AG04449 (cell line): ENCODE results near the gene DNM3.

ENCODE experiments used
- CTCF ChIA-PET: fragments of 350-600 bp; formaldehyde crosslinking; extraction: SDS; loops from one replicate; lab custom pipeline; 2021; ENCODE audit warnings: antibody characterized with exemption; lab: Yijun Ruan, JAX
- POLR2A ChIA-PET: fragments of 400-600, 350-600 bp; formaldehyde crosslinking; extraction: SDS; loops from one replicate; lab custom pipeline; 2020; ENCODE audit warnings: antibody characterized with exemption, inconsistent platforms; lab: Yijun Ruan, JAX
- DNase-seq: peaks from one replicate; pipeline ENCODE4 v3.0.0-alpha.2; 2010; ENCODE audit warnings: low read depth, low spot score
- H3K4me3 ChIP-seq: 2 replicates; pipeline ENCODE4 v1.5.1; 2011; ENCODE audit warnings: low read depth, mild to moderate bottlenecking, control low read depth, low read length
- TF ChIP-seq, protein P1 (sequence below): IDR thresholded peaks from one replicate; pipeline ENCODE4 v1.5.1; 2011; ENCODE audit warnings: mild to moderate bottlenecking, moderate library complexity, low read length, control low read depth, inconsistent platforms; ENCODE audit not compliant: insufficient read depth; ENCODE audit errors: missing control alignments

Gene DNM3

DNA sequence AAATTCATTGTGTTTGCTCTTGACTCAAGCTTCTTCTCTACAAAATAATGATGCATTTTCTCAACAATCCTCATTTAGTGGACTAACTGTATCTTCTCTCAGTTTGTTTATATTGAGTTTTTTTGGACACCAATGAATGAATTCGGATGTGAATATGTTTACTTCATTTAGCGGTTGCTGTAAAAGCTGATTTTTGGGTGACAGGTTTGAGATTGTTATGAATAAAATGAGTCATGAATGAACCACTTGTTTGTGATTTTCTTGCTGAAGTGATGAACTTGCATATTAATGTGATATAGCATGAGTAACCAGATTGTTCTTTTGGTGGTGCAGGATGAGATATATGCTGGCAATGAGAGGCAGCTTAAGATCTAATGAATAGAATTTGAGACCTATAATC, 3.1 kb downstream of the DNM3 start:
- CTCF ChIA-PET, result no interaction called here
- TF ChIP-seq, protein P1, sequence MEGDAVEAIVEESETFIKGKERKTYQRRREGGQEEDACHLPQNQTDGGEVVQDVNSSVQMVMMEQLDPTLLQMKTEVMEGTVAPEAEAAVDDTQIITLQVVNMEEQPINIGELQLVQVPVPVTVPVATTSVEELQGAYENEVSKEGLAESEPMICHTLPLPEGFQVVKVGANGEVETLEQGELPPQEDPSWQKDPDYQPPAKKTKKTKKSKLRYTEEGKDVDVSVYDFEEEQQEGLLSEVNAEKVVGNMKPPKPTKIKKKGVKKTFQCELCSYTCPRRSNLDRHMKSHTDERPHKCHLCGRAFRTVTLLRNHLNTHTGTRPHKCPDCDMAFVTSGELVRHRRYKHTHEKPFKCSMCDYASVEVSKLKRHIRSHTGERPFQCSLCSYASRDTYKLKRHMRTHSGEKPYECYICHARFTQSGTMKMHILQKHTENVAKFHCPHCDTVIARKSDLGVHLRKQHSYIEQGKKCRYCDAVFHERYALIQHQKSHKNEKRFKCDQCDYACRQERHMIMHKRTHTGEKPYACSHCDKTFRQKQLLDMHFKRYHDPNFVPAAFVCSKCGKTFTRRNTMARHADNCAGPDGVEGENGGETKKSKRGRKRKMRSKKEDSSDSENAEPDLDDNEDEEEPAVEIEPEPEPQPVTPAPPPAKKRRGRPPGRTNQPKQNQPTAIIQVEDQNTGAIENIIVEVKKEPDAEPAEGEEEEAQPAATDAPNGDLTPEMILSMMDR, result no peak
- DNase-seq, result no peak
- POLR2A ChIA-PET, result no interaction called here
- no peak overlapping the region for H3K4me3 ChIP-seq

DNA sequence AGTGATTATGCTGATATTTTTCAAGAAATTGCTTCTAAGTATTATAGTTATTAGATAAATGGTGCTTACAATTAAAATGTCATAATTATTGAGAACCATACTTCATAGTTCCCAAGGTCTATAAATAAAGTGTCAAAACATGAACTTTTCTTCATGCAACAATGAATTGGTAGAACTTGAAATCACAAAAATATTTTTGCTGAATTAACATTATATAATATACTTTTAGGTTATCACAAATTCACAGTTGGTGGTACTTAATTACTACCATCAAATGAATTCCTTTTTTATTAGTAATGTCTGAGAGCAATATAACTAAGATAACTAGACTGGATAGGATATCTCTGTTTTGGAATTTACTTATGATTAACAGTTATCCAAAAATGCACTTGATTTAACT, 4.7 kb downstream of the DNM3 start:
- TF ChIP-seq, protein P1, result no peak
- no peak overlapping the region for H3K4me3 ChIP-seq
- ChIA-PET POLR2A (no interaction called here), CTCF (no interaction called here)
- no peak for DNase-seq

DNA sequence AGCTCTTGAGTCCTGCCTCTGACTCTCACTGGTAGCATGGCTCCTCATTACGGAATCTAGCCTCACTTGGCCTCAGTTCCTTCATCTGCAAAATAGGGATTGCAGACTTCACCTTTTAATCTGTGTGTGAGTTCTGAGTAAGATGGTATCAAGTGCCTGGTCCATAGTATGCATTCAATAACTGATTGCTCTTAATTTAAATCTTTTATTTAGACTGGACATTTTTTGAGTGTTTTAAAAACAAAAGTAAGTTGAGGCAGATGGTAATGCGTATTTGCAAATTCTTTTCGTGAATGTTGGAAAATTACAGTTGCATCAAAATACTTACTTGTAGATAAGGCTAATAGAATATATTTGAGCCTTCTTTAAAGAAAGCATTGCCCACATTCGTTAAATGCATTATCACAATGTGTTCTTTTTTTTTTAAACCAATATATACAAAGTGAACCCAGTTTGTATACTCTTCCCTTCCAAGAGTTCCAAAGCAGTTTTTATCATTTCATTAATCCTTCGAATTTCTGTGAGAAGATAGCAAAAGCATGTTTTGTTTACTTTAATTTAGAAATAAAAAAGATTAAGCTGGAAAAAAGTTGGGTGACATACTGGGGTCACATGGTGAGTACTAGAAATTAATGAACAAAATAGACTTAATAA, 8.1 kb downstream of the DNM3 start:
- no peak for DNase-seq
- ChIA-PET POLR2A (no interaction called here), CTCF (interaction anchor here (0.8 to 1.7 kb wide), 2 partner anchors 47 to 136 kb away, joined by 3 to 5 read pairs; no protein-coding TSS in a partner anchor)
- H3K4me3 ChIP-seq, result no peak overlapping the region
- TF ChIP-seq, protein P1, result no peak

DNA sequence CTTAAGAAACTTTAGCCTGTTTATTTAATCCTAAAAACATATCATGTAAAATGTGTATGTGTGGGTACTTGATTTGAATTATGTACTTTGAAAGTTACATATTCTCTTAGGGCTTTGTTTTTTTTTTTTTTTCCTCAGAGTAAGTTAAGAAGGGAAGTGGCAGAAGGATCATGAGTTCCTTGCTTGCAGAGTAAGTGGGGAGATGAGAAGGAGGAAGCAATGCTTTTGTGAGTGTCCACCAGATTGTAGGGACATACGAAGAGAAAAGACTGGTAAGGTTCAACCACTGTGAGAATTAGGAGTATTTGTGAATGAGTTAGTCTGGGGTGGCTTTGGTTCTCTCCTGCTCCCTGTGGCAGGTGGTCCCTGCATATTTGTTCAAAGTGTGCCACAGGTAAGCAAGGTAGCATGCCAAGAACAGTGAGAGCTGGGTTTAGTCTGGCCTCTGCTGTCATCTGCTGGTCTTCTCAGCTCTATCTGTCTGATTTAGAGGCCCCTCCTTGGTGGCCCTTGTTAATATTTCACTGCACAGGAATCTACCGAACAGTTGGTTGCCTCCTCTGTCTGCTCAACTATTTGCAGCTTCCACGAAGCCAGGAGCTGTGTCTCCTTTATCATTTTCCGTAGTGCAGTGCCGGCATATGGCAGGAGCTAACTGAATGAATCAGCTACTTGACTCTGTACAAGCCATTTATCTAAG, 9.5 kb downstream of the DNM3 start:
- TF ChIP-seq, protein P1, result no peak
- no peak overlapping the region for H3K4me3 ChIP-seq
- POLR2A ChIA-PET, result no interaction called here
- no peak for DNase-seq
- CTCF ChIA-PET, result no interaction called here

DNA sequence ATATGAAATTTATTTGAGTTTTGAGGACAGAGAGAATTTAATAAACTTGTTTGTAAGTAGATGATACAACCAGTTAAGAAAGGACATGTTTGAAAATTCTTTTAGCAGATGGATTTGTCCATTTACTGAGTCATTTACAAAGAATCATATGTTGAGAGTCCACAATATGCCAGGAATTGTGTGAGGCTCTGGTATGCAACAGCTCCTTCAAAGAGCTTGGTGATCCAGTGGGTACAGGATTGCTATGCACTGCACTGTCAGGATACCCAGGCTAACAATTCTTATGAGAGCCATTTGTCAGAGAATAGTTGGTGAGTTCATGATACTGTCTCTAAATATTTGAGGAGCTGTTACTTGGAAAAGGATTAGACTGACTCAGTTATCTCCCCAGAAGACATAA, 11.0 kb downstream of the DNM3 start:
- TF ChIP-seq, protein P1, result no peak
- no peak overlapping the region for H3K4me3 ChIP-seq
- ChIA-PET POLR2A (no interaction called here), CTCF (interaction anchor here (0.9 to 1.4 kb wide), 2 partner anchors 51 to 207 kb away, joined by 4 read pairs; no protein-coding TSS in a partner anchor)
- peak; percentile 21 for DNase-seq

DNA sequence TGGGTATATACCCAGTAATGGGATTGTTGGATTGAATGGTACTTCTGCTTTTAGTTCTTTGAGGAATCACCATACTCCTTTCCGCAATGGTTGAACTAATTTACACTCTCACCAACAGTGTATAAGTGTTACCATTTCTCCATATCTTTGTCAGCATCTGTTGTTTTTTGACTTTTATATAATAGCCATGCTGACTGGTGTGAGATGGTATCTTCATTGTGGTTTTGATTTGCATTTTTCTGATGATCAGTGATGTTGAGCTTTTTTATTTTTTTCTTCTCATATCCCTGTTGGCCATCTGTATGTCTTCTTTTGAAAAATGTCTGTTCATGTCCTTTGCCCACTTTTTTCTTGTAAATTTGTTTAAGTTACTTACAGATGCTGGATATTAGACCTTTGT, 14.1 kb downstream of the DNM3 start:
- no peak for DNase-seq
- ChIA-PET POLR2A (no interaction called here), CTCF (no interaction called here)
- TF ChIP-seq, protein P1, result no peak
- no peak overlapping the region for H3K4me3 ChIP-seq
